22Rv1 (cell line): ENCODE data around the gene CALML3.

Experiments used
- H3K27ac ChIP-seq: fragments of 450-650 bp; 2 replicates; pipeline ENCODE4 v1.5.1; 2017
- ZFX ChIP-seq: fragments of 450-650 bp; IDR thresholded peaks from 2 replicates; pipeline ENCODE4 v1.6.1; 2017; ENCODE audit warnings: antibody characterized with exemption, borderline replicate concordance
- TF ChIP-seq, protein P1 (sequence below): fragments of 450-650 bp; IDR thresholded peaks from 2 replicates; pipeline ENCODE4 v1.5.1; 2017; ENCODE audit warnings: mild to moderate bottlenecking

Gene CALML3

DNA sequence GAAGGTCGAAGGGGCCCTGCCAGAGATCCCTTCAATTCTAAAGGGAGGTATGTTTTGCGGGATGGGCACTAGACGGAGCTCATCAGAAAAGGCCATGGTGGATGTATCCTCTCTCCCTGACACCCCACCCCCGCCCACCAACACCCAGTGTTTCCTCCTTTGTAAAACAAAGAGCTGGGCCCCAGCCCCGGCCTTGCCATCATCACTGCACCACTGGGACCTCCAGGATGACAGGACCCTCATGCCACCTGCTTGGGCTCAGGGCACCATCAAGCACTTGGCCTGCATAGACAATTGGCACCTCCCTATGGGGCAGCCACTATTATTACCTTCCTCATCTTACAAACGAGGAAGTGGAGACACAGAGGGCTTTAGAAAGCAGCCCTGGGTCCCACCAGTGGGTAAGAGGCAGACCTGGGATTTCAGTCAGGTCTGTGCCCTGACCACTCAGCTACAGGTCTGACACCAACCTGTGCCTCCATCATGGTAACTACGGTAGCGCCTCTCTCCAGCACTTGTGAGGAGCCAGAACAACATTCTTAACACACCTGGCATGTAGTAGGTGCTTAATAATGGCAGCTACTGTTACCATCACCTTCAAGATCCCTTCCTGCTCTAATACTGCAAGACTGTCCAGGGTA, 2.0 kb downstream of the CALML3 start:
- TF ChIP-seq, protein P1, sequence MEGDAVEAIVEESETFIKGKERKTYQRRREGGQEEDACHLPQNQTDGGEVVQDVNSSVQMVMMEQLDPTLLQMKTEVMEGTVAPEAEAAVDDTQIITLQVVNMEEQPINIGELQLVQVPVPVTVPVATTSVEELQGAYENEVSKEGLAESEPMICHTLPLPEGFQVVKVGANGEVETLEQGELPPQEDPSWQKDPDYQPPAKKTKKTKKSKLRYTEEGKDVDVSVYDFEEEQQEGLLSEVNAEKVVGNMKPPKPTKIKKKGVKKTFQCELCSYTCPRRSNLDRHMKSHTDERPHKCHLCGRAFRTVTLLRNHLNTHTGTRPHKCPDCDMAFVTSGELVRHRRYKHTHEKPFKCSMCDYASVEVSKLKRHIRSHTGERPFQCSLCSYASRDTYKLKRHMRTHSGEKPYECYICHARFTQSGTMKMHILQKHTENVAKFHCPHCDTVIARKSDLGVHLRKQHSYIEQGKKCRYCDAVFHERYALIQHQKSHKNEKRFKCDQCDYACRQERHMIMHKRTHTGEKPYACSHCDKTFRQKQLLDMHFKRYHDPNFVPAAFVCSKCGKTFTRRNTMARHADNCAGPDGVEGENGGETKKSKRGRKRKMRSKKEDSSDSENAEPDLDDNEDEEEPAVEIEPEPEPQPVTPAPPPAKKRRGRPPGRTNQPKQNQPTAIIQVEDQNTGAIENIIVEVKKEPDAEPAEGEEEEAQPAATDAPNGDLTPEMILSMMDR, result no peak
- TF ChIP-seq ZFX, result no peak
- H3K27ac ChIP-seq, result no peak overlapping the region

DNA sequence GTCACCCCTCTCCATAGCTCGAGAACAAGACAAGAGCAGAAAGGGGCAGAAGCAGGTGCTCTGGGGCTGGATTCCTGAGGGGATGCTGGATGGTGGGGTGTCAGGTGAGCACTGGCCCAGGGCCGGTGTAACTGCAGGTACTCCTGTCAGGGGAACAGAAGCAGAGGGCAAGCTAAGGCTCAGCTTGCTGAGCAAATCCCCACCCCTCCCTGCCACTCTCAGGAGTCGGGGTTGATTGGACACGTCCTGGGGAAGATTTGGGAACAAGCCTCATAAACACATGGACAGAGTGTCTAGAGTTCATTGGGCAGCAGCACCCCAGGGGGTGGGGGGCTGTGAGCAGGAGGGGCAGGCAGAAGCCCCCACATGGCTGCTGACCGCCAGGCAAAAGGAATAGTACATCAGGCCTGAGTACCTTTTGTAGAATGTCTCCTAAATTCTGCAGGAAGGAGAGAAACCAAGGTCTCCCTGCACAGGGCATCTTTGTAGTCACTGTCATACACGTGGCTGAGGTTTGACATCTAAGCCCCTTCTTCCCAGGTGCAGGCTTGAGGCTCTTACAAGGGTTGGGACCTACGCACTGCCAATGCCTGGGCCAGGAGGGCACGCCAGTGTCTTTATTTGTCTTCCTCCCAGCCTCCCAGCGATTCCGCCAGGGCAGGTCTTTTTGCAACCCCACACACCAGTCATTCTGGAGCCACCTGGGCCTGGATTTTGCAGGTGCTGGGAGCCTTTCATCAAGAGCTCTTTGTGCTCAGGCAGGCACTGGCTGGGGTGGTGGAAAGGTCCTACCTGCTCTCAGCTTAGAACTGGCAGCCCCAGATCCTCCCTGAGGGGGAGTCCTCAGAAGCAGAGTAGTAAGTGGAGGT, 2.8 kb downstream of the CALML3 start:
- no peak overlapping the region for H3K27ac ChIP-seq
- TF ChIP-seq, protein P1, result no peak

DNA sequence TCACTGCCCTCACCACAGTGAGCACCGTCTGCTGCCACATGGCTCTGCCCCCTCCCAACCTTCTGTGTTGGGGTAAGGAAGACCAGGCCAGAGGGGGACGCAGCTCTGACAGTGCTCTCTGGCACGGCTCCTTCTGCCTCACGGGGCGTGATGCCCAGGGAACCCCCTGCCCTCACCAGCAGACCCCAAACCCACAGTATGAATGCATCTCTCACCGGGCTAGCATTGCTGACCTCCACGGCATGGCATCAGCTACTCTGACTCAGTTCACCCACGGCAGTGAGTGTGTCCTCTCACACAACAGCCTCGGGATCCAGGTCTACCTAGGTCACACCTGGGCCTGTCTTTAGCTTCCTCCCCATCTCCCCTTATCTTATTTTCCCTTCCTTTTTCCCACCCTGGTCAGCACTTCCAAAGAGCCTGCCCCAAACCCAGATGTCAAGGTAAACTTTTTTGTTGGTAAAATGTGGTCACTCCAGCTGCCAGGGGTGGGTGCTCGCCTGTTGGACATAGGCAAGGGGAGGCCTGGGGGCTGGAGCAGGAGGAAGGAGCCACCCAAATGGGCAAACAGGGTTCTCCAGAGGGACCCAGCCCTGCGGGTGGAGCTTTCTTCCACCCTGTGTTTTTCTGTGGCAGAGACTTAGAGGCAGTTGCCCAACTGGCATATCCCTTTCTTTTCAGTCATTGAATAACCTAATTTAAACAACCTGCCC, 4.4 kb downstream of the CALML3 start:
- TF ChIP-seq ZFX, result no peak
- TF ChIP-seq, protein P1, result no peak

DNA sequence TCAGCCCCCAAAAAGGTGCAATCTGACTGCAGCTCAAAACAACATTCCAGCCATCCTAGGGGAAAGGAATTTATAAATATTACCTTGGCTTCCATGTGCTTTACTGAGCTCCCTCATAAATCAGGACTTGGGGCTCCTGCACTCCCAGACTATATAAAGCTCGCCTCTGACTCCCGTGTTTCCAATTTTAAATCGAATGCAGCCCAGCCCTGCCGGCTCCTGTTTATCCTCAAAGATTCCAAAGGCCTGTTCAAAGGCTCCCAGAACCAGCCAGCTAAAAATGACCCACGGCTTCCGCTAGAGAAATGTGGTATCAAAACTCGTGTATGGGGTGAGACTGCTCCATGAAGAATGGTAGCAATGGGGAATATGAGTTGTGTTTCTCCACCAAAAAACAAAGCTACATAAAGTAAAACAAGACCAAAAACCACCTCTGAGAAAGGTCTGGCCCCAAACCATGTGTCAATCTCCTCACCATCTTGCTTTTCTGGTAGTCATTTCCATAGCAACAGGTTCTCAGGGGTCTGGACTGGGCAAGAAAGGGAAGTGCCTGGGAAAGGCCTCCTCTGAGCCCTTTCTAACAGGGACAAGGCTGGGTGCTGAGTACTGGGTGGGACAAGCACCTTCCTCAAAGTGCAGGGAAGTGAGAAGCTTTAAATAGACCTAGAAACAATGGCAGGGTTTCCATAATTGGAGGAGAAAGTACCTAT, 5.1 kb downstream of the CALML3 start:
- H3K27ac ChIP-seq, result no peak overlapping the region
- TF ChIP-seq, protein P1, result no peak
- no peak for TF ChIP-seq ZFX

More for the DNA sequence above, 4.4 kb downstream of the CALML3 start:
- no peak overlapping the region for H3K27ac ChIP-seq

DNA sequence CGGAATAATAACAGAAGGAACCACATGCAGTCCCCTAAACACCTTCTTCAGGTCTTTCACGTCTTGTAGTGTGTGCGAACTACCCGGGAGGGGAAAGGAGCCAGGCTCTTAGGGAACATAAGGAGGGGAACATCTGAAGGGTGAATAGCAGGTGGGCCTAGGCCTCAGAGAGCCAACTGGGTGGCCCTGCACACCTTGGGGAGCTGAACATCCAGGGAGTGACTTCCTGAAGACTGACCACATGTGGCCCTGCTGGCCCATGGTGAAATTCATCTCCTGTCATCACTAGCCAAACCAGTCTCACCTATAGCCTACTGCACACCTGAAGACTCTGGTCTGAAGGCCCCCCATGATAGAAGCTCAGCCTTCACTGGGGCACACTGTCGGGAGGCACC, 5.6 kb downstream of the CALML3 start:
- TF ChIP-seq, protein P1, result no peak
- TF ChIP-seq ZFX, result no peak
- no peak overlapping the region for H3K27ac ChIP-seq

DNA sequence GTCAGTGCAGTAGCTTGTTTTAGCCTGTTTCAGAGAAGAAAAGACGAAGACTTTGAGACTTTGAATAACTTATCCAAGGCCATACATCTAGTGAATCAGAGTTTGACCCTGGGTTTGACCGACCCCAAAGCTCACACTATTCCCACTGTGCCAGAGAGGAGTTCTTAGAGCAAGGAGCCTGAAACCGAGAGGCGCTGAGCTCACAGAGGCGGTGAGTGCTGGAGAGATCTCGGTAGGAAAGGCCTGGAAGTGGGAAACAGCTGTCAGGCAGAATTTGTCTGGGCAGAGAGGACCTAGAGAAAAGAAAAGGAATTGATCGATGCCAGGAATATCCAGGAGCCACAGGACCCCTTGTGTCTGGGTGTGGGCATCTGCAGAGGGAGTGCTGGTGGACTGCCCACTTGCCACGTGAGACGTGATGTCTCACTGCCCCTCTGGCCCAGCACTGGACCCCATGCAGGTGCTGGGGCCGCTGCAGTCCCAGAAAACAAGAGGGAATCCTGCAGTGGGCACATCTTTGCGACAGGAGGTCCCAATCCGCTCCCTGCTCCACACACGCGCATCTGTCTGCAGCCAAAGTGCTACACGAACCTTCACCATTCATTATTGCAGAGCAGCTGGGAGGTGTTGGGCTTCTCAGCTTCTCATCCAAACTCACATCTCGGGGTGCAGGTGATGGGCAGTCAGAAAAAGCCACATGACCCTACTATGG, 6.2 kb downstream of the CALML3 start:
- no peak overlapping the region for H3K27ac ChIP-seq

More for the DNA sequence above, 6.2 kb downstream of the CALML3 start:
- TF ChIP-seq, protein P1, result no peak
- TF ChIP-seq ZFX, result no peak
